Measurements from ENCODE around the gene PIEZO1. TPM values are rescaled to one million over a fixed set of nuclear protein-coding genes. Genes with fewer than 3 reads are reported as not detected.

PIEZO1 gene
- total and polyA plus RNA-seq, 9 of the 15 experiments (the other 6 are each of a cell fraction or from before 2014, with no cell fraction given) = 3.6 to 432 (median 131) TPM

- TF ChIP-seq ZBTB9 (CRISPR knock-in tag; IDR thresholded peaks at IDR 0.05) (no peak), NR2C2 (CRISPR knock-in tag; IDR thresholded peaks at IDR 0.05) (0 out of 2 replicates have a peak, but pooled peaks have one; percentile 31), NR2C2 (tag; IDR thresholded peaks at IDR 0.05) (no peak), YY1 (IDR thresholded peaks at IDR 0.05; ENCODE audit: borderline replicate concordance in 1 of 3, control insufficient read depth in 1 of 3, extremely low read depth in 1 of 3, insufficient read depth in 3 of 3, insufficient read length in 1 of 3, insufficient replicate concordance in 2 of 3, low read depth in 1 of 3, low read length in 2 of 3) (peak in 1 of 3 experiments; percentile 11), RB1 (IDR thresholded peaks at IDR 0.05; ENCODE audit: low read depth) (peak; percentile 39; the same call in 1 of the 2 replicates), FIP1L1 (IDR thresholded peaks at IDR 0.05; ENCODE audit: low read depth, low read length, poor library complexity, severe bottlenecking) (peak; percentile 41), C11orf30 (IDR thresholded peaks at IDR 0.05; ENCODE audit: low read depth) (peak; percentile 62), ZNF583 (CRISPR knock-in tag; IDR thresholded peaks at IDR 0.05) (no peak), ZNF146 (CRISPR knock-in tag; IDR thresholded peaks at IDR 0.05; ENCODE audit: unreplicated experiment) (no peak), SP1 (CRISPR knock-in tag; IDR thresholded peaks at IDR 0.05) (0 out of 2 replicates have a peak, but pooled peaks have one; percentile 33), MAZ (CRISPR knock-in tag; conservative IDR thresholded peaks at IDR 0.05 in 1 of 2, IDR thresholded peaks at IDR 0.05 in 1 of 2) (peak in 1 of 2 experiments; percentile 30; a peak in 1 of 4 replicates), OTX1 (CRISPR knock-in tag; IDR thresholded peaks at IDR 0.05) (no peak), ZBTB7A (IDR thresholded peaks at IDR 0.05; ENCODE audit: borderline replicate concordance, control insufficient read depth, low read depth, low read length) (peak; percentile 30; the same call in 1 of the 2 replicates)
Observed at GRCh38 chr16:88815901-88816589, 31.0 kb upstream of the PIEZO1 start (continued).
